RWPE1 (cell line): ENCODE results near the gene SRBD1.

Experiments
- CTCF ChIA-PET: fragments of 350-600 bp; sonication (Branson Sonifier 250); formaldehyde crosslinking; extraction: SDS; loops from one replicate; lab custom pipeline; 2021; lab: Yijun Ruan, JAX
- POLR2A ChIA-PET: fragments of 400-600 bp; formaldehyde crosslinking; extraction: SDS; loops from one replicate; lab custom pipeline; 2020; ENCODE audit warnings: antibody characterized with exemption; ENCODE audit not compliant: low non-redundant PET; lab: Yijun Ruan, JAX
- DNase-seq: peaks from one replicate; pipeline ENCODE4 v3.0.0; 2012; ENCODE audit warnings: low spot score
- H3K27ac ChIP-seq: fragments of 450-650 bp; 2 replicates; pipeline ENCODE4 v1.5.1; 2017
- TF ChIP-seq, protein P1 (sequence below): fragments of 450-650 bp; conservative IDR thresholded peaks from 2 replicates; pipeline ENCODE4 v1.5.1; 2017; ENCODE audit warnings: low read depth, mild to moderate bottlenecking

SRBD1 gene

GRCh38 chr2:45625824-45626223 is 14.8 kb upstream of the SRBD1 start:
- ChIA-PET CTCF (interaction anchor here (0.6 kb wide), 1 partner anchor 119 kb away, joined by 4 read pairs; no protein-coding TSS in a partner anchor), POLR2A (no interaction called here)
- no peak for DNase-seq
- TF ChIP-seq, protein P1, sequence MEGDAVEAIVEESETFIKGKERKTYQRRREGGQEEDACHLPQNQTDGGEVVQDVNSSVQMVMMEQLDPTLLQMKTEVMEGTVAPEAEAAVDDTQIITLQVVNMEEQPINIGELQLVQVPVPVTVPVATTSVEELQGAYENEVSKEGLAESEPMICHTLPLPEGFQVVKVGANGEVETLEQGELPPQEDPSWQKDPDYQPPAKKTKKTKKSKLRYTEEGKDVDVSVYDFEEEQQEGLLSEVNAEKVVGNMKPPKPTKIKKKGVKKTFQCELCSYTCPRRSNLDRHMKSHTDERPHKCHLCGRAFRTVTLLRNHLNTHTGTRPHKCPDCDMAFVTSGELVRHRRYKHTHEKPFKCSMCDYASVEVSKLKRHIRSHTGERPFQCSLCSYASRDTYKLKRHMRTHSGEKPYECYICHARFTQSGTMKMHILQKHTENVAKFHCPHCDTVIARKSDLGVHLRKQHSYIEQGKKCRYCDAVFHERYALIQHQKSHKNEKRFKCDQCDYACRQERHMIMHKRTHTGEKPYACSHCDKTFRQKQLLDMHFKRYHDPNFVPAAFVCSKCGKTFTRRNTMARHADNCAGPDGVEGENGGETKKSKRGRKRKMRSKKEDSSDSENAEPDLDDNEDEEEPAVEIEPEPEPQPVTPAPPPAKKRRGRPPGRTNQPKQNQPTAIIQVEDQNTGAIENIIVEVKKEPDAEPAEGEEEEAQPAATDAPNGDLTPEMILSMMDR, result no peak
- no peak overlapping the region for H3K27ac ChIP-seq

DNA sequence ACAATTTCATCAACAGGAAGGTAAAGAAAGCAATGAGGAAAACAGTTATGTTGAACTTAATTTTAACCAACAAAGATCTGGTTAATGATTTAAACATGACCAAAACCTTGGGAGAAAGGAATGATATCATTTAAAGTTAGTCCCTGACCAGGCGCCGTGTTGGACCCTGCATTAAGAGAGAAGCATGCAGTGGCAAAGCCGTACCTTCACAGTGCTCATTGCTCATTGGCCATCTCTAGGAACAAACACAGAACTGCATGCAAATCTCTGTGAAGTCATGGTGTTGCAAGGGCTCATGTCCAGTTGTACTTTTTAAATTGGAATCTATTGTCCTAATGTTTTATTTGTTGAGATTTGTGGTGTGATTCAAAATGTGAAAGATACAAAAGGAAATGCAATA is 12.0 kb upstream of the SRBD1 start:
- ChIA-PET CTCF (no interaction called here), POLR2A (no interaction called here)
- H3K27ac ChIP-seq, result no peak overlapping the region
- no peak for DNase-seq
- TF ChIP-seq, protein P1, result no peak

- no peak for DNase-seq
- ChIA-PET POLR2A (no interaction called here), CTCF (no interaction called here)
- H3K27ac ChIP-seq, result no peak overlapping the region
- TF ChIP-seq, protein P1, result no peak
Observed at GRCh38 chr2:45622336-45623075, 11.4 kb upstream of the SRBD1 start.

GRCh38 chr2:45617496-45617895 is 6.4 kb upstream of the SRBD1 start:
- POLR2A ChIA-PET, result no interaction called here
- TF ChIP-seq, protein P1, result no peak
- H3K27ac ChIP-seq, result no peak overlapping the region
- no peak for DNase-seq
- CTCF ChIA-PET, result interaction anchor here (0.6 kb wide), 1 partner anchor 356 kb away, joined by 3 read pairs; no protein-coding TSS in a partner anchor

DNA sequence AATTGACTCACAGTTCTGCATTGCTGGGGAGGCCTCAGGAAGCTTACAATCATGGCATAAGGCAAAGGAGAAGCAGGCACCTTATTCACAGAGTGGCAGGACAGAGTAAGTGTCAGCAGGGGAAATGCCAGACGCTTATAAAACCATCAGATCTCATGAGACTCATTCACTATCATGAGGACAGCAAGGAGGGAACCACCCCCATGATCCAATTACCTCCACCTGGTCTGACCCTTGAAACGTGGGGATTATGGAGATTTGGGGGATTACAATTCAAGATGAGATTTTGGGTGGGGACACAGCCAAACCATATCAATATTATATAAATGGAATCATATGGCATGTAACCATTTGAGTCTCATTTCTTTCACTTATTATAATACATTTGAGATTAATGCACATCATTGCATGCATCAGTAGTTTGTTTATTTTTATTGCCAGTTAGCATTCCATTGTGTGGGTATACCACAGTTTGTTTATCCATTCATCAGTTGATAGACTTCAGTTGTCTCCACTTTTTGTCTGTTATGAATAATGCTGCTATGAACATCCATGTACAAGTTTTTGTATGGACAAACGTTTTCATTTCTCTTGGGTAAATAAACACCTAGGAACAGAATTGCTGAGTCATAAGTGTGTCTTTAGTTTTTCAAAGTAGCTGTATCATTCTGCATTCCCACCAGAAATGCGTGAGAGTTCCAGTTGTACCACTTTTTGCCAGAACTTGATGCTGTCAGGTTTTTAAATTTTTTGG is 5.8 kb upstream of the SRBD1 start:
- H3K27ac ChIP-seq, result no peak overlapping the region
- ChIA-PET CTCF (no interaction called here), POLR2A (no interaction called here)
- peak; percentile 12 for DNase-seq
- TF ChIP-seq, protein P1, result no peak

DNA sequence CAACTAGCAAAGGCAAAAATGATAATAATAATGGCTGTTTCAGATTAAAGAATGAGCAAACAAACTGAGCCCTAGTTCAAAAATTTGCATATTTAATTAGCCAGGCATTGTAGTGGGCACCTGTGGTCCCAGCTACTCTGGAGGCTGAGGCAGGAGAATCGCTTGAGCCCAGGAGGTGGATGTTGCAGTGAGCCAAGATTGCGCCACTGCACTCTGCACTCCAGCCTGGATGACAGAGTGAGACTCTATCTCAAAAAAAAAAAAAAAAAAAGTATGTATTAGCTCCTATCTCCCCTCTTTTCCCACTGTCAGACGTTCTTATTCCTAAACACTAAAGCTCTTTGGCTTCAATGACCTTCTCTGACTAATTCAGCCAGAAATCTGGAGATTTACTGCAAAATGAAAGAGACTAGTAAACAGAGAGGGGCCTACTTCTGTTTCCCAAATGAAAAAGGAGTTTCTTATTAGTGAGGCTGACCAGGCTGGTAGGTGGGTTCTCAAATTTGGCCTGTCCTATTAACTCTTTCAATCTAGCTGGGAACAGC is 3.9 kb upstream of the SRBD1 start:
- ChIA-PET CTCF (interaction anchor here (0.6 to 0.7 kb wide), 2 partner anchors 25 to 500 kb away, joined by 4 to 5 read pairs; no protein-coding TSS in a partner anchor), POLR2A (no interaction called here)
- DNase-seq, result no peak

More for the DNA sequence above, 3.9 kb upstream of the SRBD1 start:
- TF ChIP-seq, protein P1, result no peak
- no peak overlapping the region for H3K27ac ChIP-seq
